Esophagus muscularis mucosa (tissue), 4 donors: ENCODE data around the gene SPATA18.

ENCODE experiments used
- CTCF ChIP-seq, 3 experiments: fragments of 200-600 bp in 2 of 3; fragments of 450-650 bp in 1 of 3; sonication (generic) in 2 of 3; IDR thresholded peaks; one replicate each; pipeline ENCODE4 v1.5.1; 2017 to 2019; ENCODE audit warnings: antibody characterized with exemption in 3 of 3, mild to moderate bottlenecking in 2 of 3, moderate library complexity in 1 of 3
- EP300 ChIP-seq: sonication (generic); formaldehyde crosslinking; IDR thresholded peaks from one replicate; pipeline ENCODE4 v1.6.1; 2017; ENCODE audit warnings: antibody characterized with exemption
- POLR2A ChIP-seq: fragments of 450-650 bp; IDR thresholded peaks from one replicate; pipeline ENCODE4 v1.6.1; 2017; ENCODE audit warnings: antibody characterized with exemption, moderate library complexity, mild to moderate bottlenecking, low read depth
- POLR2AphosphoS5 ChIP-seq, 2 donors: sonication (generic); formaldehyde crosslinking; IDR thresholded peaks; one replicate each; pipeline ENCODE4 v1.6.1; 2017; ENCODE audit warnings: antibody characterized with exemption in 2 of 2

GRCh38 chr4:52045028-52045427, 6.1 kb upstream of the SPATA18 start:
- TF ChIP-seq CTCF (IDR thresholded peaks at IDR 0.05) (no peak), EP300 (no peak), POLR2A (no peak), POLR2AphosphoS5 (IDR thresholded peaks at IDR 0.05) (no peak)
